ENCODE results near the gene SHC4.

SHC4 gene

GRCh38 chr15:48946074-48946839 is 17.5 kb downstream of the SHC4 start:
- Mint-ChIP-seq H3K4me3 (no peak overlapping the region), H3K4me1 (peaks cover 15% of the 10 kb centered on the region), H3K27ac (peak overlapping the region; percentile 15 to 59), H3K27me3 (peaks cover 29% of the 10 kb centered on the region), H3K9me3 (no peaks in the 10 kb centered on the region)
- DNase-seq: no peak
- ATAC-seq: peak; percentile 73

DNA sequence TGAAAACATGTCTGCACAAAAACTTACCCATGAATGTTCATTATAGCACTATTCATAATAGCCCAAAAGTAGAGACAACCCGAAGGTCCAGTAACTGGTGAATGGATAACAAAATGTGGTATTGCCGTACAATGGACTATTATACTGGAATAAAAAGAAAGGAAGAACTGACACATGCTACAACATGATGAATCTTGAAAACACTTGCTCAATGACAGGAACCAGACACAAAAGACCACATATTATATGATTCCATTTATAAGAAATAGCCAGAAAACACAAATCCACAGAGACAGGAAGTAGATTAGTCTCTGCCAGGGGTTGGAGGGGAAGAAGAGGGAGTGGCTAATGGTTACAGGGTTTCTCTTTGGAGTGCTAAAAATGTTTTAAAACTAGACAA is 18.3 kb downstream of the SHC4 start:
- Mint-ChIP-seq H3K27ac (no peak overlapping the region), H3K27me3 (peaks cover 28% of the 10 kb centered on the region), H3K4me3 (no peak overlapping the region), H3K9me3 (no peaks in the 10 kb centered on the region), H3K4me1 (peaks cover 15% of the 10 kb centered on the region)
- DNase-seq: no peak
- no peak for ATAC-seq

- Mint-ChIP-seq H3K4me1 (peaks cover 15% of the 10 kb centered on the region), H3K4me3 (no peak overlapping the region), H3K27me3 (peaks cover 34% of the 10 kb centered on the region), H3K9me3 (no peaks in the 10 kb centered on the region), H3K27ac (no peak overlapping the region)
- ATAC-seq (no peak), DNase-seq (no peak)
Measured at GRCh38 chr15:48941904-48942303, 21.8 kb downstream of the SHC4 start.

GRCh38 chr15:48940508-48940907 is 23.2 kb downstream of the SHC4 start:
- peaks cover 44% of the 10 kb centered on the region for H3K27me3 Mint-ChIP-seq
- no peaks in the 10 kb centered on the region for H3K9me3 Mint-ChIP-seq
- H3K4me3 Mint-ChIP-seq: no peak overlapping the region
- peaks cover 4% of the 10 kb centered on the region for H3K4me1 Mint-ChIP-seq
- ATAC-seq (peak; percentile 73), DNase-seq (peak in 1 of 2 donors; percentile 16)
- no peak overlapping the region for H3K27ac Mint-ChIP-seq

GRCh38 chr15:48939648-48940047 is 24.1 kb downstream of the SHC4 start:
- Mint-ChIP-seq H3K27ac (no peak overlapping the region), H3K4me3 (no peak overlapping the region), H3K27me3 (peaks cover 48% of the 10 kb centered on the region), H3K9me3 (no peaks in the 10 kb centered on the region), H3K4me1 (no peaks in the 10 kb centered on the region)
- DNase-seq: no peak
- ATAC-seq: no peak

DNA sequence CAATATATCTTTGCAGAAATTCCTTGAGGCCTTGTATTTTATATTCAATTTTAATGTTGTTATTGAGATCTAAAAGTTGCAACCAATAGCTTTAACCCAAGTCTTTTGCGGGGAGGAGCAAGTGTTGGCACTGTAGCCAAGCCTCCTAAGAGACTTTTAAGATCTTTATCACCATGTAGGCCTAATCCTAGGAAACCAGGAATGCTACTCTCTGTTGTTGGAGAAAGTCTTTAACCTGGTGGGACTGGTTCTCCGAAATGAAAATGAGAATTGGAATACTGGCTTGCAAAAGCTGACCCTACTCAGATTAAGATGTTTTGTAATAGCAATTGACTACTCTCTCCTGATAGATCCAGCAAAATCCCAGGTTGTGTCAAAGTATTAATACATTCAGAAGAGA is 25.8 kb downstream of the SHC4 start:
- Mint-ChIP-seq H3K4me3 (no peak overlapping the region), H3K27me3 (peaks cover 38% of the 10 kb centered on the region)

GRCh38 chr15:48936666-48937065 is 27.1 kb downstream of the SHC4 start:
- Mint-ChIP-seq H3K27ac (no peak overlapping the region), H3K9me3 (peaks cover 0 to 4% of the 10 kb centered on the region in 2 donors), H3K4me3 (no peak overlapping the region), H3K27me3 (peaks cover 45% of the 10 kb centered on the region), H3K4me1 (no peaks in the 10 kb centered on the region)
- DNase-seq: no peak
- no peak for ATAC-seq

More for the DNA sequence above, 25.8 kb downstream of the SHC4 start:
- DNase-seq (no peak), ATAC-seq (no peak)
- H3K9me3 Mint-ChIP-seq: no peaks in the 10 kb centered on the region
- no peaks in the 10 kb centered on the region for H3K4me1 Mint-ChIP-seq
- no peak overlapping the region for H3K27ac Mint-ChIP-seq

- peaks cover 33% of the 10 kb centered on the region for H3K27me3 Mint-ChIP-seq
Measured at GRCh38 chr15:48935236-48935635, 28.5 kb downstream of the SHC4 start.

GRCh38 chr15:48930735-48931134 is 33.0 kb downstream of the SHC4 start:
- Mint-ChIP-seq H3K27me3 (peaks cover 17% of the 10 kb centered on the region), H3K9me3 (peaks cover 0 to 7% of the 10 kb centered on the region in 2 donors), H3K27ac (no peak overlapping the region), H3K4me3 (no peak overlapping the region), H3K4me1 (peaks cover 47% of the 10 kb centered on the region)
- ATAC-seq (no peak), DNase-seq (no peak)

More at GRCh38 chr15:48935236-48935635, 28.5 kb downstream of the SHC4 start:
- H3K4me3 Mint-ChIP-seq: no peak overlapping the region
- ATAC-seq: no peak
- H3K9me3 Mint-ChIP-seq: peaks cover 0 to 4% of the 10 kb centered on the region in 2 donors
- H3K4me1 Mint-ChIP-seq: peaks cover 9% of the 10 kb centered on the region
- no peak overlapping the region for H3K27ac Mint-ChIP-seq
- no peak for DNase-seq

- no peak for ATAC-seq
- H3K27me3 Mint-ChIP-seq: peaks cover 10% of the 10 kb centered on the region
- H3K4me3 Mint-ChIP-seq: peak overlapping the region in 1 of 2 donors; percentile 11
- peaks cover 0 to 11% of the 10 kb centered on the region in 2 donors for H3K9me3 Mint-ChIP-seq
- H3K27ac Mint-ChIP-seq: no peak overlapping the region
- H3K4me1 Mint-ChIP-seq: peaks cover 57% of the 10 kb centered on the region
- DNase-seq: no peak
Measured at GRCh38 chr15:48929661-48930060, 34.1 kb downstream of the SHC4 start.

DNA sequence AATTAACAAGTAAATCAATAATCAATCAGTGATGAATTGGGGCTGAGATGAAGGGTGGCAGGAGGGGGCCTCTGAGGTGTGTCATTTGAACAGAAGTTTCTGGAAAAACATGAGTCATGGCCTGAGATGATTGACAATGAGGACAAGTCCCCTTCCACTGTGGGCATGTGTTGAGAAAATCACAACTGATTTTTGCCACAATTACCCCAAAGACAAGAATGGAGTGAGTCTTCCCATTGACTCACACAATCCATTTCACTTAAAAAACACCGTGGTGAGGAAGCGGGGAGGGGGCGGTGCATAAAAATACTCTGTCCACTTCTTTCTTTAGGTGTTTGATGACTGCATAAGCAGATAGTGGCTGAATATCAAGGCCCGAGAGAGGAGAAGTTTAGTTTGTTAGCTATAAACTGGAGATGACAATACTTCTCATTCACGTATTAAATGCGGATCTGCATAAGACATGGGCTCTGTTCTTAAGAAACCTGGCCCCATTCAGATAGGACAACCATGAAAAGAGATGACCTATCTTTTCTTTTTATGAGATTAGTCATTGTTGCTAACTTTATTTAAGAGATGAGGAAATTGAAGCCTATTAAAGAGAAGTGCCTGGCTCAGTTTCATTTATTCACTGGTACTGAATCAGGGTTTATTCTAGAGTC is 34.7 kb downstream of the SHC4 start:
- peaks cover 10% of the 10 kb centered on the region for H3K27me3 Mint-ChIP-seq
- peak overlapping the region in 1 of 2 donors; percentile 53 for H3K27ac Mint-ChIP-seq
- ATAC-seq (peak; percentile 89), DNase-seq (peak; percentile 52 to 64)
- H3K4me1 Mint-ChIP-seq: peaks cover 58% of the 10 kb centered on the region
- H3K9me3 Mint-ChIP-seq: peaks cover 0 to 11% of the 10 kb centered on the region in 2 donors
- H3K4me3 Mint-ChIP-seq: peak overlapping the region; percentile 27 to 52

GRCh38 chr15:48925714-48926223 is 38.0 kb downstream of the SHC4 start:
- Mint-ChIP-seq H3K4me3 (peak overlapping the region in 1 of 2 donors; percentile 41), H3K27ac (peak overlapping the region in 1 of 2 donors; percentile 81)
- ATAC-seq: peak; percentile 39

GRCh38 chr15:48924528-48925393 is 39.0 kb downstream of the SHC4 start:
- ATAC-seq: no peak
- no peak for DNase-seq
- H3K4me1 Mint-ChIP-seq: peaks cover 47% of the 10 kb centered on the region
- peaks cover 7 to 11% of the 10 kb centered on the region in 2 donors for H3K9me3 Mint-ChIP-seq
- H3K27ac Mint-ChIP-seq: peak overlapping the region; percentile 1 to 81
- H3K4me3 Mint-ChIP-seq: peak overlapping the region in 1 of 2 donors; percentile 10
- H3K27me3 Mint-ChIP-seq: peaks cover 21% of the 10 kb centered on the region

More at GRCh38 chr15:48925714-48926223, 38.0 kb downstream of the SHC4 start:
- peaks cover 14% of the 10 kb centered on the region for H3K27me3 Mint-ChIP-seq
- H3K9me3 Mint-ChIP-seq: peaks cover 6 to 11% of the 10 kb centered on the region in 2 donors
- peaks cover 51% of the 10 kb centered on the region for H3K4me1 Mint-ChIP-seq
- DNase-seq: peak in 1 of 2 donors; percentile 7

DNA sequence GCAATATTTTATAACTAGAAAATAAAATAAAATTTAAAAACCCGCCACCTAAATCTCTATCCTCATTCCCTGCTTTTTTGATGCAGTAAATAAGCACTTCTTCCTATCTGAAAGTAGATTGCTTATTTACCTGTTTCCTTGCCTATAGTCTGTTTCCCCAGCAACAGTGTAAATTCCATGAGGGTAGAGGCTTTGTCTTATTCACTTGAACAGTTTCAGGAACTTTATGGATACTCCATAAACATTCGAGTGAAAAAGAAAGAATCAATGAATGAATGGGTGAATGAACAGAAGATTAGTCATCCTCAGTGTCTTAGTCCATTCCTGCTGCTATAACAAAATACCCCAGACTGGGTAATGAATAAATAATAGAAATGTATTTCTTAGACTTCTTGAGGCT is 41.7 kb downstream of the SHC4 start:
- H3K9me3 Mint-ChIP-seq: peaks cover 13 to 15% of the 10 kb centered on the region in 2 donors
- peaks cover 44% of the 10 kb centered on the region for H3K27me3 Mint-ChIP-seq
- no peak overlapping the region for H3K4me3 Mint-ChIP-seq
- no peak overlapping the region for H3K27ac Mint-ChIP-seq
- H3K4me1 Mint-ChIP-seq: peaks cover 24% of the 10 kb centered on the region
- no peak for DNase-seq
- ATAC-seq: no peak

- Mint-ChIP-seq H3K4me1 (peaks cover 4% of the 10 kb centered on the region), H3K4me3 (no peak overlapping the region), H3K27me3 (peaks cover 62% of the 10 kb centered on the region), H3K9me3 (peaks cover 4 to 9% of the 10 kb centered on the region in 2 donors), H3K27ac (peak overlapping the region in 1 of 2 donors; percentile 89)
- DNase-seq (no peak), ATAC-seq (no peak)
Measured at GRCh38 chr15:48916721-48917120, 47.0 kb downstream of the SHC4 start.
